ENCODE data around the gene LONRF3.

The LONRF3 gene

DNA sequence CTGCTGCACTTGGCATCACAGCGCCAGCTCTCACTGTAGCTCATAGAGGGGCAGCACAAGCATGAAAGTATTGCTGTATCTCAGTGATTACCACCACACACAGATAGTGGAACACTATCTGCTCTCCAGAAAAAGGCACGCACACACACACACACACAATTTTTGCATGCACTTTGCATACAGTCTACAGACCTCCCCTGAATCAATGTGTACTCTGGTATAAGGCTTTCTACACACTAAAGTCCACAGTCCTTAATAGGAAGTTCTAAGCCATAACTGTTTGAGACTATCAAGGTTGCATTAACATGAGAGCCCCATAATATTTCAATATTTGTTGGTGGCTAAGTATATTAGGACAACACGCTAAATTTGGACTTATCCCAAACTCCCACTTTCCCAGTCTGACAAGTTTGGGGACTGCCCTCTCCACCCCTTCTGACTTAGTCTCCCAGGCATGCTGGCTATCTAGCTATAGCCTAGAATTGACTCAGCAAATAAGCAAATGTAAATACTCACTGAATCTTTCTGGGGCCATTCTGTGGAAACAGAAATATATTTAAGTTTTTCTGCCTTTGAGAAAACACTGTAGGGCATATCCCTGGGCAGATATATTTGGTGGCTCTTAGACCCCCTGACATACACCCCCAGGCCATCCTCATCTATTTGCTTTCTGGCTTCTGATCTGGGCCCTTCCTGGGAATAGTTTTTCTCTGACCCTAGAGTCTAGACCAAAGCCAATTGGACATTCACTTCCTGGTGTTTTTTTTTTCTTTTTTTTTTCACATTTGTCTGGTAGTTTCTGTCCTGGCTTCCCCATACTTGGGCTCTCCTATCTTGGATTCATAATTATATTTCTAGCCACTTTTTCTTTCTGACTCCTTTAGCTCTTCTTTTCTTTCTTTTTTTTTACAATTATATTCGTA is 62.0 kb downstream of the LONRF3 start:
- no peak for DNase-seq (ENCODE audit: low read depth in 2 of 2, low spot score in 1 of 2)

DNA sequence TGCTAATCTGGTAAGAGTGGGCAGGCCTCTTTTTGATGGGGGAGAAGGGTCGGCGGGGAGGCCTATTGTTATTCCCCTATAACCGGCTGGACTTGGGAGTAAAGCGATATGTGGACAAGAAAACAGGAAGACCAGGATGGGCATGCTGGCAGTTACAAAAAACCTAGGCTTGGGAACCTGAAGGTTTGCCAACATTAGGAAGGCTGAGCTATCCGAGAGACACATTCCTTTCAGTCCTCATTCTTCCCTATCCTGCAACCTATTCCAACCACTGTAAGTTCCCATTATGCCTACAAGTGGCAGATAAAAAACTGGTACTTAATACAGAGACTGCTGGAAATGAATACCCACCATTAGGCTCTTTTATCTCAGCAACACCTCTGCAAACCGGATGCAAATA is 66.0 kb downstream of the LONRF3 start:
- DNase-seq (ENCODE audit: low read depth in 2 of 2, low spot score in 1 of 2), result no peak

DNA sequence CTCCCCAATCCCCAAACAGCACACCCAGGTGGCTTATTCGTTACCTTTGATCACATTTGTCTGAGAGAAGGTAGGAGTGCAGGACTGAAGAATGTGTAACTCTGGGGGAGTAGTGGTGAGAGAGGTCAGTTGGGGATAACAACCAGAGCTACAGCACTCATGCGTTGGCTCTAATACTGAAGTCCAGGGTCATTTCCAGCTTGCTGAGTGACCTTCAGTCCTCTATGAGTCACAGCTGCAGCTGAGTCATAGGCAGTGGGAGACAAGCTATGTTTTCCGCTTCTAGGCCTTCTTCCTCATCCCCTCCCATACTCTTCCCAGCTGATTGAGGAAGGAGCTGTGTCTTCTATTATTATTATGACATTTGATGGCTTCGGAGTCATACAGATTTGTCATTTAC is 66.8 kb downstream of the LONRF3 start:
- no peak for DNase-seq (ENCODE audit: low read depth in 2 of 2, low spot score in 1 of 2)

DNA sequence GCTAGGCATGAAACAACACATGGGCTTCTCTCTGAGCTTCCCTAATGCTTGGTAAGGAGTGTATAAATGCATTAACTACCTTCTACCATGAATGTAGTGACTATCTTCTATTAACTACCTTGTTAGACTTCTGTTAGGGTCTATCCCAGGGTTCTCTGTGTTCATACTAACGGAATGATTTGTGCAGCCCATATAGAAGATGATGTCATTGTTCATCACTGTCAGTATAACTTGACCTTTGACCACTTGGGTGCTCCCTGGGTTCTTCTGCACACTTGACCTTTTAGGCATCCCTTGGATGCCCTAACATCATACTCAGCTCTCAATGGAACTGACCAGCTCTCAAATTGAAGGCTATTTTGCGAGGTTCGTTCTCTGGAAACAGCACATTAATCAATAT is 67.6 kb downstream of the LONRF3 start:
- no peak for DNase-seq (ENCODE audit: low read depth in 2 of 2, low spot score in 1 of 2)

DNA sequence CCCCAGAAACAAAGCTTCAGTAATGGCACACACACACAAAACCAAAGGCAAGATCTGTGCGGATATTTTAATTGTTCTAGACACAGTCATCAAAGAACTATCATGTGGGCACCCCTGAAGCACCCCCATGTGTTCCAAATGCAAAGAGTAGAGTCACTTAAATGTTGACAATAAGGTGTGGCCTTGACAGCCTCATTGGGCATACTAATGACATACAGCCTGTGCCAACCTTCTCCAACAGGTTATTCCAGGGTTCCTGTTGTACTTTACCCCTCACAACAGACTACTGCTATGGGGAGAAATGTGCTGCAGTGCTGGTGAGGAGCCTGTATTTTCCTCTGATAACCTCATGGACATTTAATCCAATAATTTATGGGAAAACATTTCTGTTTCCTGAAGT is 68.6 kb downstream of the LONRF3 start:
- no peak for DNase-seq (ENCODE audit: low read depth in 2 of 2, low spot score in 1 of 2)

DNA sequence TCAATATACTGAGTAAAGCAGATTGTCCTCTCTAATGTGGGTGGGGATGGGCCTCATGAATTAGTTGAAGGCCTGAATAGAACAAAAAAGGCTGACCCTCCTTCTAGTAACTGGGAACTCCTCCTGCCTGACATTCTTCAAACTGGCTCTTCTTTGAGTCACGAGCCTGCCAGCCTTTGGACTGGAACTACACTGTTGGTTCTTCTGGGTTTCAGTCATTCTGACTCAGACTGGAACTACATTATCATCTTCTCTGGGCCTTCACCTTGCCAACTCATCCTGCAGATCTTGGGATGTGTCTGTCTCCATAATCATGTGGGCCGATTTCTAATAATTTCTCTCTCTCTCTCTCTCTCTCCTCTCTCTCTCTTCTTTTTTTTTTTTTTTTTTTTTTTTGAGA is 71.5 kb downstream of the LONRF3 start:
- DNase-seq (ENCODE audit: low read depth in 2 of 2, low spot score in 1 of 2), result no peak

DNA sequence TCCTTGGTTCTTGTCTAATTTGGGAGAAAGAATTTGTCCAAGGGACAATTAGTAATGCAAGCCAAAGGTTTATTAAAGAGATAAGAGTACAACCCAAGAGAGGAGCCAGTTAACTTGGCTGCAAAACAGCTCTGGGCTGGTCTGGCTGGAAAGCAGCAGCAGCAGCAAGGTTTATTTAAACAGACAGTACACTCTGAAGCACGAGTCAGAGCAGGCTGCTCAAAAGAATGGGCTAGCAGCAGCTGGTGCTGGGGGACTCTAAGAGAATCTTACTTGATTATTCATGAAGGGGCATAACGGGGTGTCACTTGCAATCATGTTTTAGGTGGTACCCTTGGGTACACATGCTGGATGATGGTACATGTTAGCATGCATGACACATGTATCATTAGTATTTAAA is 81.3 kb downstream of the LONRF3 start:
- DNase-seq (ENCODE audit: low read depth in 2 of 2, low spot score in 1 of 2), result no peak

DNA sequence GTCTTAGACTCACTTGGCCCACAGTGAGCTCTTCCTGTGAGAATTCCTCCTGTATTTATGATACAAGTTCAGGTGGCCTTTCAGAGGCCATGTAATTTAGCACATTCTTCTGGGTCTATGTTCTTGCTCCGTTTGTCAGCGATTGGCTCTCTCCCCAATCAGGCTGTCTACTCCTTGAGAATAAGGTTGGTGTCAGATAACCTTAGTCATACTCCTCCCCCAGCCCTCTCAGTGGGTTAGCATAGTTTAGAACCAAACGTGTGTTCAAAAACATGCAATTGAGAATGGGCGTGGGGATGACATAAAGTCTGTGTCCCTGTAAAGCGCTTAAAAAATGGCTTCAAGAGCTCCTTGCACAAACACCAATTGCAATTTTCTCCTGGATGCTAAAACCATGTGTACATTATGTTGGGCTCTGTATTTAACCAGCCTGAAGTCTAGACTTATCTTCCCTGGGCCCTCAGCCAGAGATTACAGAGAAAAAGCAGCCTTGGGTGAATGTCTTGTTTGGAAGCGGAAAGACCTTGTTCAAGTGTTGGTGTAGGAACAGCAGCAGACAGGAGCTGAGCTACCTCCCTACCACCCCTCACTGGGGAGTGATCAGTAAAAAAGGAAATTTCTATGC is 88.4 kb downstream of the LONRF3 start:
- DNase-seq (ENCODE audit: low read depth in 2 of 2, low spot score in 1 of 2), result no peak

DNA sequence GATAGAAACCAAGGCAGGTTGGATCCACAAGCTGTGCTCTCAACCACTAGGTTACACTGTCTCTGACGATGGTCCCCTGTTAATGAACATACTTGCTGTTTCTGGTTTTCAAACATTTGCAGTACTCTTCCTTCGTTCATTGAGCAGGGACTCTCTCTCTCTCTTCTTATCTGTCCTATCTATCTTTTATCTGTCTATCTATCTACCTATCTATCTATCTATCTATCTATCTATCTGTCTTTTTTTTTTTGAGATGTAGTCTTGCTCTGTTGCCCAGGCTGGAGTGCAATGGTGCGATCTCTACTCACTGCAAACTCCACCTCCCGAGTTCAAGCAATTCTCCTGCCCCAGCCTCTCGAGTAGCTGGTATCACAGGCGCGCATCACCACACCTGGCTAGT is 89.0 kb downstream of the LONRF3 start:
- DNase-seq (ENCODE audit: low read depth in 2 of 2, low spot score in 1 of 2), result no peak

DNA sequence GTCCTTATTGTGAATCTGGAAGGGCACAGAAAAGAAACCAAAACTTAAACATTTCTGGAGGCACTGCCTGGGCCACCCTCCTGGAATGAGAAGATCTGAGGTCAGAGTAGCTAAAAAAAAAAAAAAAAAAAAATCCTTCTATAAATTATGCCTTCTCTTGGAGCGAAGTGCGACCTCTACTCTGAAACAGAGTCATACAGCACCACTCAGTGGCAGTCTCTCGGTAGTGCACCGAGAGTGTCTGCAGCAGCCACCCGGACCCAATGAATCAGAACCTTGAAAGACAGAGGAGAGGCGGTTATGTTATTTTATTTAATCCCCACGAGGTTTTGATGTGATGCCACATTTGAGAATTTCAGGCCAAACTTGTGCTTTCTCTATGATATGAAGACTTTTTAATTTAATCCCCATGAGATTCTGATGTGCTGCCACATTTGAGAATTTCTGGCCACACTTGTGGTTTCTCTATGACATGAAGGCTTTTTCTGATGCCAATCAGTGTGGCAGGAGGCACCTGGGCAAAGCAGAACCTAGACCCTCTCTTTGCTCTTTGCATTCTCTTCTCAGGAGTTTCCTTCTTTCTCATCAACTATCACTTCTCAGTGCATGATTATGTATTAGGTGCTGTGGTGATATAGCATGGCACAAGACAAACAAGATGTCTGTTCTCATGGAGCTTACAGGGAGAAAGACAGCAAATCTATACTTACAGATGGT is 92.8 kb downstream of the LONRF3 start:
- no peak for DNase-seq (ENCODE audit: low read depth in 2 of 2, low spot score in 1 of 2)
